ENCODE measurements around the gene MMRN2. TPM values are rescaled to one million over a fixed set of nuclear protein-coding genes. Genes with fewer than 3 reads are reported as not detected.
A peak's percentile ranks its signal among the peaks of the same experiment; 100 is the strongest.

MMRN2 gene
- total and polyA plus RNA-seq, 7 donors: 0.92 to 23.3 (median 8.6) TPM

GRCh38 chr10:86960863-86961434 lies 3.5 kb upstream of the MMRN2 start:
- H3K27me3 ChIP-seq: no peaks in the 10 kb centered on the region
- TF ChIP-seq EP300 (IDR thresholded peaks at IDR 0.05) (no peak), POLR2A (IDR thresholded peaks at IDR 0.05) (no peak), POLR2AphosphoS5 (IDR thresholded peaks at IDR 0.05) (no peak), CTCF (IDR thresholded peaks at IDR 0.05) (no peak)
- intact Hi-C loops (cut with DNase I): no loop called here
- no peaks in the 10 kb centered on the region for H3K36me3 ChIP-seq
- WGBS, 2 donors: 79 to 86% methylated on average over 9 of the region's 9 CpGs
- peak; percentile 48 for DNase-seq
- H3K4me3 ChIP-seq: no peak overlapping the region
- H3K9me3 ChIP-seq: no peaks in the 10 kb centered on the region
- peaks cover 0 to 28% (median 21%) of the 10 kb centered on the region in 4 donors for H3K4me1 ChIP-seq
- no peak overlapping the region for H3K27ac ChIP-seq

GRCh38 chr10:86960003-86960862 lies 2.8 kb upstream of the MMRN2 start:
- intact Hi-C loops (cut with DNase I): no loop called here
- Histone ChIP-seq H3K9me3 (no peaks in the 10 kb centered on the region), H3K36me3 (no peaks in the 10 kb centered on the region), H3K27ac (peak overlapping the region; percentile 52 to 77 (median 67)), H3K27me3 (no peaks in the 10 kb centered on the region), H3K4me3 (no peak overlapping the region), H3K4me1 (peaks cover 0 to 28% (median 18%) of the 10 kb centered on the region in 4 donors)
- 63 to 76% methylated on average over 37 of the region's 37 CpGs for WGBS, 2 donors
- no peak for DNase-seq
- TF ChIP-seq CTCF (IDR thresholded peaks at IDR 0.05) (peak; percentile 18 to 71 (median 59)), POLR2AphosphoS5 (IDR thresholded peaks at IDR 0.05) (no peak)

- 81 to 88% methylated on average over 2 of the region's 2 CpGs for WGBS, 2 donors
- intact Hi-C loops (cut with DNase I): no loop called here
These were observed 2.3 kb upstream of the MMRN2 start for GRCh38 chr10:86959737-86960002.

DNA sequence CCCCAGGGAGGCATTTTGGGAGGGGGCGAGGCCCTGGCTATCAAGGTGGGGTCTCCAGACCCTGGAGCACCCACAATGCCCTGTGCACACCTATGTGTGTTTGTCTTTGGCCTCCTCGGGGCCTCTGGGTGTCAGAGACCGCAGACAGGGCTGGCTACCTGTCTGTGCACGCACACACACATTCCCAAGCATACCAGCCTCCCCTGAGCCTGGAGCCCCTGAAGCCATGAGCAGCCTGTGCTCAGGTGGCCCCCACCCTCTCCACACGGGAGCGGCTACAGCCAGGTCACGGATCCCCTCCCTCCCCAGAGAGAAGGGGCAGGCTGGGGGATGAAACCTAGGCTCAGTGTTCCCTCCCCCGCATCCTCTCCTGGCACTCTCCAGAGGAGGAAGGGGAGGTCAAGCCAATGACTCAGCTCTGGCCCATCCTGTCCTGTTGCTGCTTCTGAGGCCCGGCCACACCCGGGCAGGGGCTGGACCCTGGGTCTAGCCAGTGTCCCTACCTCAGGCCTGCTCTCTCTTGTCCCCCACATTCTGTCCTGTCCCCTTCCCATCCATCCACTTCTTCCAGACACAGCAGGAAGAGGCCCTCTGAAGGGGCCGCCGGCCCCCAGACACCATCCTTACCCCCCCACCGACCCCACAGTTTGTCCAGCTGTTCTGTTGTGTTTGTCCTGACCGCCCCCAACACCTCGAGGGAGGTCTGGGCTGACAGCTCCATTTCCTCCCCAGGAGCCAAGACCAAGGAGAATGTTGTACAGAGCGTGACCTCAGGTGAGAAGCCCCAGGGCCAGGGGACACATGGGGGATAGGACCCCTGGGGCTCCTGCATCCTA lies 1.7 kb upstream of the MMRN2 start:
- peaks cover 0 to 39% (median 26%) of the 10 kb centered on the region in 4 donors for H3K4me1 ChIP-seq
- intact Hi-C loops (cut with DNase I): no loop called here
- no peaks in the 10 kb centered on the region for H3K36me3 ChIP-seq
- no peaks in the 10 kb centered on the region for H3K27me3 ChIP-seq
- 61 to 62% methylated on average over 16 of the region's 16 CpGs for WGBS, 2 donors
- DNase-seq: peak; percentile 74
- TF ChIP-seq POLR2AphosphoS5 (IDR thresholded peaks at IDR 0.05): peak in 2 of 4 donors; percentile 33 to 36
- no peak for TF ChIP-seq EP300 (IDR thresholded peaks at IDR 0.05)
- TF ChIP-seq CTCF (IDR thresholded peaks at IDR 0.05): no peak
- TF ChIP-seq POLR2A (IDR thresholded peaks at IDR 0.05): no peak
- no peaks in the 10 kb centered on the region for H3K9me3 ChIP-seq
- peak overlapping the region; percentile 63 to 77 (median 68) for H3K27ac ChIP-seq
- peak overlapping the region in 3 of 4 donors; percentile 2 to 19 (median 16) for H3K4me3 ChIP-seq

More at GRCh38 chr10:86959737-86960002, 2.3 kb upstream of the MMRN2 start:
- peak overlapping the region; percentile 52 to 77 (median 67) for H3K27ac ChIP-seq
- no peaks in the 10 kb centered on the region for H3K27me3 ChIP-seq
- H3K9me3 ChIP-seq: no peaks in the 10 kb centered on the region
- TF ChIP-seq EP300 (IDR thresholded peaks at IDR 0.05) (no peak), POLR2A (IDR thresholded peaks at IDR 0.05) (no peak), POLR2AphosphoS5 (IDR thresholded peaks at IDR 0.05) (no peak), CTCF (IDR thresholded peaks at IDR 0.05) (no peak)
- no peak overlapping the region for H3K4me3 ChIP-seq
- DNase-seq: no peak
- peaks cover 0 to 34% (median 20%) of the 10 kb centered on the region in 4 donors for H3K4me1 ChIP-seq
- H3K36me3 ChIP-seq: no peaks in the 10 kb centered on the region

Measured in sigmoid colon (tissue), 7 donors.